ENCODE results near the gene TRIM58.

GRCh38 chr1:247924868-247925267, 67.9 kb downstream of the TRIM58 start, which contains the start of gene OR2AJ1:
- TF ChIP-seq, protein P1, sequence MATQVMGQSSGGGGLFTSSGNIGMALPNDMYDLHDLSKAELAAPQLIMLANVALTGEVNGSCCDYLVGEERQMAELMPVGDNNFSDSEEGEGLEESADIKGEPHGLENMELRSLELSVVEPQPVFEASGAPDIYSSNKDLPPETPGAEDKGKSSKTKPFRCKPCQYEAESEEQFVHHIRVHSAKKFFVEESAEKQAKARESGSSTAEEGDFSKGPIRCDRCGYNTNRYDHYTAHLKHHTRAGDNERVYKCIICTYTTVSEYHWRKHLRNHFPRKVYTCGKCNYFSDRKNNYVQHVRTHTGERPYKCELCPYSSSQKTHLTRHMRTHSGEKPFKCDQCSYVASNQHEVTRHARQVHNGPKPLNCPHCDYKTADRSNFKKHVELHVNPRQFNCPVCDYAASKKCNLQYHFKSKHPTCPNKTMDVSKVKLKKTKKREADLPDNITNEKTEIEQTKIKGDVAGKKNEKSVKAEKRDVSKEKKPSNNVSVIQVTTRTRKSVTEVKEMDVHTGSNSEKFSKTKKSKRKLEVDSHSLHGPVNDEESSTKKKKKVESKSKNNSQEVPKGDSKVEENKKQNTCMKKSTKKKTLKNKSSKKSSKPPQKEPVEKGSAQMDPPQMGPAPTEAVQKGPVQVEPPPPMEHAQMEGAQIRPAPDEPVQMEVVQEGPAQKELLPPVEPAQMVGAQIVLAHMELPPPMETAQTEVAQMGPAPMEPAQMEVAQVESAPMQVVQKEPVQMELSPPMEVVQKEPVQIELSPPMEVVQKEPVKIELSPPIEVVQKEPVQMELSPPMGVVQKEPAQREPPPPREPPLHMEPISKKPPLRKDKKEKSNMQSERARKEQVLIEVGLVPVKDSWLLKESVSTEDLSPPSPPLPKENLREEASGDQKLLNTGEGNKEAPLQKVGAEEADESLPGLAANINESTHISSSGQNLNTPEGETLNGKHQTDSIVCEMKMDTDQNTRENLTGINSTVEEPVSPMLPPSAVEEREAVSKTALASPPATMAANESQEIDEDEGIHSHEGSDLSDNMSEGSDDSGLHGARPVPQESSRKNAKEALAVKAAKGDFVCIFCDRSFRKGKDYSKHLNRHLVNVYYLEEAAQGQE (IDR thresholded peaks at IDR 0.05; ENCODE audit: insufficient read depth in 1 of 2, low read depth in 2 of 2, low read length in 2 of 2), result no peak
- no peak for TF ChIP-seq POLR2AphosphoS5 (IDR thresholded peaks at IDR 0.05; ENCODE audit: low read depth, low read length)

All from PFSK-1 (cell line).